HG03066 (cell line): Measurements from ENCODE around the gene DNASE1.

Experiments used
- ATAC-seq: cut with Tn5 transposase; IDR thresholded peaks from one replicate; pipeline ENCODE4 v1.9.1; 2021; ENCODE audit warnings: low read depth; ENCODE audit not compliant: unreplicated experiment

Gene DNASE1

DNA sequence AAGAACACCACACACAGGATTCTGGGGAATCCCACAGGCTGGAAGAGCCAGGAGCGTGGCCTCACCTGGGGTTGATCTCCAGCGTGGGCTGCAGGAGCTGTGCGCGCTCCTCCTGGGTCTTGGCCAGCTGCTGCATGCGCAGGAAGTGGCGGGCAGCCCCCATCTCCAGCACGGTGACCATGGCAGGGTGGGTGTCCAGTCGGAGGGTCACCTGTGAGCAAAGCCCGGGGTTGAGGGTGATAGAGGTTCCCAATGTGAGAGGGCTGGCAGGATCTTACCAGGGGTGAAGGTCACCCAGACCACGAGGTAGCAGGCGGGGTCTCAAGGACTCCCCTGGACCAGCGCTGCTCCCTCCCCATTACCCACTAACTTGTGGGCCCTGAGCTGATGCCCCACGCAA lies 7.4 kb downstream of the DNASE1 start:
- no peak for ATAC-seq

DNA sequence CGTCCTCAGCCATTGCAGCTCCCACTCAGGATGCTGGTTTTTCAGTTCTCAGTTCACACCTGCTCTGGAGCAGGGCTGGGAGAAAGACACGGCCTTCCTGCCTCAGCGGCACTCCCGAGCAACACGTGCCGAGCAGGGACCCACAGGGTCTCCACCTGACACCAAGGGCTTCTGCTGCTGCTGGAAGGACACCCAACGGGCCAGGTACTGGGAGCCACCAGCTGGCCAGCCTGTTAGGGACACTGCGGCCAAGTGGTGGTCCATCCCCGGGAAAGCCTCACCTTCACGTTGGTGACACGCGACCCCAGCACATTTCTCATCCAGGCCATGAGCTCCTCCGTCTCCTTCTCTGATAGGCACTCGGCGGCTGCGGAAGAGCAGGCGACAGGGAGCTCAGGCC lies 8.1 kb downstream of the DNASE1 start:
- no peak for ATAC-seq

DNA sequence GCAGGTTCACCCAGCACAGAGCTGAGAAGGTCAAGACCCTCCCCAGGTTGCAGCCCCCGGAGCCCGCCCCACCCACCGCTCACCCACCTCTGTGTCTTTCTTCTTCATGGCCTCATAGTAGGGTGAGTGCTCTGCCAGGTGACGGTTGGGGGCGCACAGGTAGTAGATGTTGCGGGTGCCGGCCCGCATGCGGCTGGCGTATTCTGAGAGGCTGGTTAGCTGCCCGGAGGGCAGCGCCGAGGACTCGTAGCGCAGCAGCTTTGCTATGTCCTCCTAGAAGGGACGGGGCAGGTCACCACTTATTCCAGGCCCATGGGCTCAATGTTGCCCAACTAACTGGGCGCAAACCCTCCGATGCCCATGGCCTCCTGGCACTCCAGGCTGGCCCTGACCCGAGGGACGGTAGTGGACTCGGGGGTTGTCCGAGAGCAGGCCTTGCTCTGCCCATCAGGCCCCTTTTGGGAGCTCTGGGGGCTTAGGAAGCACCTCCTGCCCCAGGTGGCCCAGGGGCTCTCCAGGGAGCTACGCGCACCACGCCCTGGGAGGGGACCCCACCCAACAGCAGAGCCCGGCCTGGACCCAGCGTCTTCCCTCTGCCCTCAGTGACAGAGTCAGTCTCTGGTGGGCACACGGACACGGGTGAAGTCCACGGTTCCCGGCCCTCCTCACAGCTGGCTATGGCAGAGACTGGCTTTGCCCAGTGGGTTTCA lies 9.9 kb downstream of the DNASE1 start:
- ATAC-seq: no peak

DNA sequence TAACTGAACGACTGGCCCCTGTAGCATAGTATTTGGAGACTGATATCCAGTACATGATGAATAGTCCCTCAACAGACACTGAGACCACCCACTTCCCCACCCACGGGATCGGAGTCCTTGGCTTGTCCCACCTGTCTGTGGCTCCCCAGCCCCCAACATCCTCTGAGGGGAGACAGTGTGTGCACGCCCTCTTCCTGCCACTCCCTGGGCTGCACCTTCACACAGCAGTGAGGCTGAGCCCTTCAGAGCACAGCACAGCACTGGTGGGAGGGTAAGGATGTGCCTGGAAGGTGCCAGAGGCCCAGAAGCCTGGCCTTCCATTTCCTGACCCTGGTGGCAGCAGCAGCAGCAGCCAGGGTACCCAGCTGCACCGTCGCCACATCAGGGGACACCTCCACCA lies 11.0 kb downstream of the DNASE1 start:
- ATAC-seq: no peak

DNA sequence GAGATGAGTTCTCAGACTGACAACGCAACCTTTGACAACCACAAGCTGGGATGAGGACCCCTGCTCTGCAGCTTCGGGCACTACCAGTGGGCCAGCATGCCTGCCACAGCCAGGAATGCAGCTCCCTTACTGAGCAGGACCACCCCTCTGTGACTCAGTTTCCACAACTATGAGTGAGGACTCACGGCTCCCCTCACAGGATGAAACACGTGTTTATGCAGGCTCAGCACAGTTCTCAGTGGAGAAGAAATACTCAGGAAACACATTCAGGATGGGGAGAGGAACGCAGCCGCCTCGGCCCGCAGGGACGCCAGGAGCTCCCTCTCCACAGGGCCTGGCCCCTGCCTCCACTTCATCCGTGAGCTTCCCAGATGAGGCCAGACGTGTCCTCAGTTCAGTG lies 14.1 kb downstream of the DNASE1 start:
- no peak for ATAC-seq

DNA sequence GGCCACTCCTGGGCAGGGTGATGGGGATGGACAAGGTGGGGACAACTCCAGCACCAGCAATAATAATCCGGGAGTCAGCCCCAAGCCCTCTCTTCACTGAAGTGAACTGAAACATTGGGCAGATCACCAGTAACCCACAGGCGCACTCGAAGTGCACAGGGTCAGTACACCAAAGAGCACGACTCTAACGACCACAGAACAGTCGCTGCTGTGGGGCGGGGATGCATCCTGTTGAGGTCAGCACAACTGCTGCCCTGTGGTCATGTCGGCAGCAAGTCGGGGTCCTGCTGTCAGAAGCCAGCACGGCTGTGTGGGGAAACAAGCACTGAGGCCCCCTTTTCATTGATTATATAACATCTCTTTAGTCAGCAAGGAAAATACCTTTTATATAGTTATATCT lies 14.6 kb downstream of the DNASE1 start:
- ATAC-seq: no peak

DNA sequence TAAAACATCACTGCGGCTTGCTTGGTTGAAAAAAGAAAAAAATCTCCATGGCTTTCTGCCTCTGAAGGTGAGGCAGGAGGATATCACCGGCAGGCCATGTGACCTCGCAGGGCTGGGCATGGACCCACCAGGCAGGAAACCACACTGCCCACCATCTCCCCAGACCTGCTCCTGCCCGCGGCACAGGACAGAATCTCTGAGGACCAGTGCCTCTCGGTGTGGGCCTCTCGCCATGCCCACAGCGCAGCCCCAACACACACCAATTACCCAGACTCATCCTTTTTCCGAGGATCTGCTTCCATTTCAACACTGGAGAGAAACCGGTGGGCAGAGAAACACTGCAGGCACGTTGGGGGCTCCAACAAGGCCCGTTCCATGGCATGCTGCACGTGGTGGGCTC lies 16.2 kb downstream of the DNASE1 start:
- no peak for ATAC-seq

DNA sequence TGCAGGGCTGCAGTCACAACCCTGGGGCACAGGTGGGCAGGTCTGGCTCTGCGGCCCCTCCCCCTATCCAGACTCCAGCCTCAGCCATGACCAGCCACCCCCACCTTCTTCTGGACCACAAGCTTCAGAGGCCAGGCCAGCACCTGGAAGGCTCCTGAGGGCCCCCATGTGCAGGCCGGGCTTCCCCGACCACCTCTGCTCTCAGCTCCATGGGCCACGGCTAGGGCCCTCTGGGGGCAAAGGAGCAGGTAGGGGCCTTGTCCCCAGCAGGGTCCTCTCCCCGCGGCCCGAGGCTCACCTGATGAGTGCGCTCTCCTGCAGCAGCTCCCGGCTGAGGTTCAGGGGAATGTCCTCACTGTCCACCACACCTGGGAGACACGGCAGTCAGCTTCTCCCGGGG lies 16.9 kb downstream of the DNASE1 start:
- ATAC-seq: no peak

DNA sequence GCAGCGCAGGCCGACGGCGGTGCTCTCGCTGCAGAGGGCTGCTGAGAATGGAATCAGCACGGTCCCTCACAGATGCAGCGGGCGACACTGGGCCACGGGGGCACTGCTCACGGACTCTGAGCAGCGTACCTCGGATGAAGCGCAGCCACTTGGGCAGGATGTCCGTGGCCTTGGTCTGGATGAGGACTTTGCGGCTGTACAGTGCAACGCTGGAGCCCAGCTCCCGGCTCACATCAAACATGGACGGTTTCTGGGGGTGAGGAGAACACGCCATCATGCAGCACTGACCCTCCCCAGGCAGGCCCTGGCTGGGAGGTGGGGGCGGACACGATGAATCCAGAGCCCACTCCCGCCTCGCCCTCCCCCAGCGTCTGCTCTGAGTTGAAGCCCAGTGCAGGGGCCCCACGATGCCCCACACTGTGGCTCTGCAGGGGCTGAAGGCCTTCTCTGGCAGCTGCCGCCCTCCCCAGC lies 18.1 kb downstream of the DNASE1 start:
- ATAC-seq: no peak

DNA sequence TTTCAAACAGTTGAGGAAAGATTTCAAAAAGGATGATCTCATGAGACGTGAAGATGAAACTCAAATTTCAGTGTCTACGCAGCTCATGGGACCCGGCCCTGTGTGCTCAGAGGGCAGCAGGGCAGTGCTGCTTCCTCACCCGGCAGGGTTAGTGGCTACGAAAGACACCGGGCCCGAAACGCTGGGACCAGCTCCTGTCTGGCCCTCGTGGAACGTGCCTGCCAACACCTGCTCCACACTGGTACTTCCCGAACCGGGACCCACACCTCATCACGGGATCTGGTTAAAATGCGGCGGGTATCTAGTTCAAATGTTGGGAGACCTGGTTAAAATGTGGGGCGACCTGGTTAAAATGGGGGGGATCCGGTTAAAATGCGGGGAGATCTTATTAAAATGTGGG lies 18.7 kb downstream of the DNASE1 start:
- no peak for ATAC-seq

DNA sequence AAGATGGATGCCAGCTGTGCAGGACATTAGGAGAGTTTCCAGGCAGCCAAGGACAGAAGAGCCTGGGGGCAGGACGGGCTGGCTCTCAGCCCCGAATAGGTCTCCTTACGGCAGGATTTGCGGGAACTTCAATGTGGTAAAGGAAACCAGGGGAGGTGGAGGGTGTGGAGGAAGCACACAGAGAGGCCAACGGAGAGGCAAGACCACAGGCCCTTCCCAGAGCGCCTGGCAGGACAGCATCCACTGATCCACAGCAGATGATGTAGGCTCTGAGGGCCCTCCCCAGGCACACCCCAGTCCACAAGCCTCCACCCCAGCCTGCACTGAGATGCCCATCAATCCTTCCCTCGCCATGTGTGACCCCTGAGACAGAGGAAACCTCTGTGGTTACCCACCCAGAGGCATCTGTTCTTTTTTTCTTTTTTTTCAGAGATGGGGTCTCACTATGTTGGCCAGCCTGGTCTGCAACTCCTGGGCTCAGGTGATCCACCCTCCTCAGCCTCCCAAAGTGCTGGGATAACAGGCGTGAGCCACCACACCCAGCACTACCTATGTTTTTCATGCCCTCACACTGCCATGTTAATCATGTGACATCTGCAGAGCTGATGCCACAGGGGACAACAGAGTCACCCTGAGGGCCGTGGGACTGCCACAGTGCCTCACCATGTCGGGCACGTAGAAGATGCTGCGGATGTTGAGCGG lies 19.3 kb downstream of the DNASE1 start:
- ATAC-seq: no peak

DNA sequence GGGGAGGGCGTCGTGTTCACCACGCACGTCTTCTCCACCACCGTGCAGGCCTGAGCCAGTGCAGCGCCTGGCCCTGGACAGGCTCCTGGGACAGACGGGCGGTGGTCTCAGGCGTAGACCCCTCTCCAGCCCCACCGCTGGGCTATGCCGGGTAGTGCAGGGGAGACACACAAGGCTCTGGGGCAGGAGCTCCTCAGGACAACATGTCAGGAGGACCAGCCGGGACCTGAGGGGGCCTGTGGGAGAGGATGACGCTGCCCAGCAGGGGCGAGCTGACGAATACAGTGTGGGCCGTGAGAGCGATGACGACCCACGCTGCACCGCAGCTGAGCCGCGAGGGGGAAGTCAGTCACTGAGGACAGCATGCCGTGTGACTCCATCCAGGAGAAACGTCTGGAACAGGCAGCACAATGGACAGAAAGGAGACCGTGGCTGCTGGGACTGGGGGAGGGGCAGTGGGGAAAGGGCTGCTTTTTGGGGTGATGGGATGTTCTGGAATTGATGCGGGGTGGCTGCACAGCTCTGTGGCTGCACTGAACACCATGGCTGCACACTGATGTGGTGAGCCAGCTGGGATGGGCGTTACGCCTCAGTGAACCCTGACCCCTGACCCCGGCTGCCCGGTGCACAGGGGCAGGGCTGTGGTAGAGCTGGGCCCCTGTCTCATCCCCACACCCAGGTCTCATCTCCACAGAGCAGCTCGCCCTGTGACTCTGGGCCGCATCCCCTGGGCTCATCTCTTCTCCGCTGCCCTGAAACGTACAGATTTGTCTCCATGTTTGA lies 20.2 kb downstream of the DNASE1 start:
- ATAC-seq: no peak

DNA sequence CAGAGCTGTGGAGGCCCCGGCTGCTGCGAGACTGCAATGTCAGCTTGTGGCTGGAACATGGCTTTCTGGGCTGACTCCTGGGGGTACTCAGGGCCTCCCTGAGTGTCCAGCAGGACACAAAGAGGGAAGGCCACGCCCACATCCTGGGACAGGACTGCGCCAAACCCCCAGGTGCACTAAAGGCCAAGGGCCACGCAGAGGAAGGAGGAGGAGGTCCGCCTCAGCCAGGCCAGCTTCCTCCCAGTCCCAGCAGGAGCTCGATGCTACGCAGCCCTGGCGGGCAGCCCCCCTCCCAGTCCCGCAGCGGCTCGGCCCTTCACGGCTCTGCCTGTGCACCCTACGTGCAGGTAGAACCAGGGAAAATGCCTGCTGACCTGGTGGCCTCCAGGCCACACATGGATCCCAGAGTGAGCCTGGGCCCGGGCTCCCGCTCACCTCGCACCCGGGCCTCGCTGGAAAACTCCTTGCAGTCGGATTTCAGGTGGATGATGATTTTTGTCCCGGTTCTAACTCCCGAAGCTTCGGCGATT lies 21.2 kb downstream of the DNASE1 start:
- no peak for ATAC-seq

DNA sequence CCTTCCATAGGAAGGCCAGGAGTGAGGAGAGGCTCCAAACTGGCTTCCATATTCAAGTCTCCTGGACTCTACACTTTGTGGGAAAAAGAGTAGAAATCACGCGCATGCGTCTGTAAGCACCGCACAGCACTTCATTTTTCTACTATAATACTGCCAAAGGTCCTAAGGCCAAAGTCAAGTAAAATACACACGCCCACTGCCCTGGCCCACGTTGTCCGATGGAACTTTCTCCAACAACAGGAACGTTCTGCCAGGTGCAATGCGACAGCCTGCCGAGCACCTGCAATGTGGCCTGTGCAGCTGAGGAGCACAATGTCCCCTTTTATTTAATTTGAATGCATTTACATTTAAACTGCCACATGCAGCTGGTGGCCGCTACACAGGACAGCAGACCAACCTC lies 23.5 kb downstream of the DNASE1 start:
- no peak for ATAC-seq

DNA sequence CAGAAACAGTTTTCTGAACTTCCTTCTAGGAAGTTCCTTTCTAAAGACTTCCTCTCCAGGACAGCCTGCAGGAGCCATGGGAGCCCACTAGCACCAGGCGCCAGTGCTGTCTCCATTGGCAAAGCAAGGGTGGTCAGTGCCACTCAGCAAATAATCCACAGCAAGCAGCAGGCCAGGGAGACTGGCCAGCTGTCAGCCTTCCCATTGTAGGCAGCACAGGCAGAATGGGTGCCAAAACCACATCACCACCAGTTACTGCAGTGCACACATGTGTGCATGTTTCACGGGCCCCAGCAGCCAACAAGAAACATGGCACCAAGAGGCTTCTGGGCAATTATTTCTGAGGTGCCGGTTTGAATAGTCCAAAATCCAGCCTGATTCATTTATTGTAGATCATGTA lies 26.7 kb downstream of the DNASE1 start:
- ATAC-seq: no peak

DNA sequence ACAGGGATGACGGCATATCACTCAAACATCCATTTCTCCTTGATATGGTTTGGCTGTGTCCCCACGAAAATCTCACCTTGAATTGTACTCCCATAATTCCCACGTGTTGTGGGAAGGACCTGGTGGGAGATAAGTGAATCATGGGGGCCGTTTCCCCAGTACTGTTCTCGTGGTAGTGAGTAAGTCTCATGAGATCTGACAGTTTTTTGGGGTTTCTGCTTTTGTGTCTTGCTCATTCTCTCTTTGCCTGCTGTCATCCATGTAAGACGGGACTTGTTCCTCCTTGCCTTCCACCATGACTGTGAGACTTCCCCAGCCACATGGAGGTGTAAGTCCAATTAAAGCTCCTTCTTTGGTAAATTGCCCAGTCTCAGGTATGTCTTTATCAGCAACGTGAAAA lies 32.5 kb downstream of the DNASE1 start:
- no peak for ATAC-seq

DNA sequence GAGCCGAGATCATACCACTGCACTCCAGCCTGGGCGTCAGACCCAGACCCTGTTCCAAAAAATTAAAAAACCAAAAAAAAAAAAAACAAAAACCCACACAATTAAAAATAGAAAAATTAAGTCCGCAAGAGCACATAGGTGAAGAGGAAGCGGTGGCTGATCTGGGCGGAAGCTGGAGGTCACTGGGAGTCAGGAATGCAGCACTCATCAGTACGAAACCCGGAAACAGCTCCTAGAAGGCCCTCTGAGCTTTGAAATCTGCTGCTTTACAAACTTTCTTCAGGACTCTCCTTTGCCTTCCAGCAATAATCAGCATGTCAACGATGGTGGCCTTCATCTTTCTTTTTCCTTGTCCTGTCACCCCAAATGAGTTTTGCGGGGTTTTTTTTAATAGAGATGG lies 33.3 kb downstream of the DNASE1 start:
- no peak for ATAC-seq

DNA sequence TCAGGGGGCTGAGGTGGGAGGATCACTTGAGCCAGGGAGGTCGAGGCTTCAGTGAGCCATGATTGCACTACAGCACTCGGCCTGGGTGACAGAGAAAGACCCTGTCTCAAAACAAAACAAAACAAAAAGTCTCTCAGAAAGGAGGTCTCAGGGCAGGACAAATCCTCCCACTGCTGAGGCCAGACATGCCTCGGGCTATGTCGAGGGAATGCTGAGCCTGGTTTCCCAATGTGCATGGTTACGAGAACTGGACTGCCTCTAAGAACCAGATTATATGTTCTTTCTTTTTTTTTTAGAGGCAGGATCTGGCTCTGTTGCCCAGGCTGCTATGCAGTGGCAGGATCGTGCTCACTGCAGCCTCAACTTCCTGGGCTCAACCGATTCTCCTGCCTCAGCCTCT lies 35.2 kb downstream of the DNASE1 start:
- ATAC-seq: no peak

DNA sequence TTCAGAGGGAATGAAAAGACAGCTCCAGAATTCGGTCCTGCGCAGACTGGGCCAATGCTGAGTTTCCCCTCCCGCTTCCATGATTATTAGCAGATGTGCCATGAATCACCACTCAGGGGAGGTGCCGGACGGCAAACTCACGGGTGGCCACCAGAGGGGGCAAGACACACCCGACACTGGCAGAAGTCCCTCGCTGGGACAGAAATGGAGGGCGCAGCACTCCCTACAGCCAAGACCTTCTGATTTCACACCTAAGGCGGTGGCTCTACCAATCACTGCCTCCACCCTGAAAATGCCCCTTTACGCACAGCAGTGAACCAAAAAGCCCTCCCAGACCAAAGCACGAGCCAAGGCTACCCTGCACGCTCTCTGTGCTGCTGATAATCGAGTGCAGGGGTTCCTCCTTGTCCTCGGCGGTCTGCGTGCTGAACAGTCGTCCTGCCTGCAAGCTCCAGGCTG lies 36.0 kb downstream of the DNASE1 start:
- no peak for ATAC-seq

DNA sequence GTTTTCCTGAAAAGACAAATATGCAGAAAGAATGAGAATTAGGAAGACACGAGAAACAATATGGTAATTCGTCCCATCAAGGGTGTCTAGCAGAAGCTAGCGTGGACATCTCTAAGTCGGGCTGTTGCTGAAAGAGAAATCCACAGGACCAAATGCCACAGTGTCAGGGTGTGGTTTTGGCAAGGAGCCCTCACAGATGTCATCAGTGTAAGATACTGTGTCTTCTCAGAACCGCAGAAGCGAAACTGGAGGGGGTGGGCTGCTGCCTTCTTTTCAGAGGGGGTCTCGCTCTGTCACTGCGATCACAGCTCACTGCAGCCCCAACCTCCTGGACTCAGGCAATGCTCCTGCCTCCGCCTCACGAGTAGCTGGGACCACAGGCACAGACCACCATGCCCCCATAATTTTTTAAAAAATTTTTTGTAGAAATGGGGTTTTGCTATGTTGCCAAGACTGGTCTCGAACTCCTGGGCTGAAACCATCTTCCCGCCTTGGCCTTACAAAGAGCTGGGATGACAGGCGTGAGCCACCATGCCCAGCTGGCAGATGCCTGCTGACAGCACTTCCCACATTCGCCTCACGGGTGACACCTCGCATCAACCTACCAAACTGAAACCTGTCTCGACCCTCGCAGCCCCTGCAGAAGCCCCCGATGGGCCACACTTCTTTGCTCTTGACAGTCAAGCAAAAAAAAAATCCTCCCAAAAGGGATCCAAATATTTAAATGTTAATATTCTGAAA lies 36.7 kb downstream of the DNASE1 start:
- no peak for ATAC-seq

DNA sequence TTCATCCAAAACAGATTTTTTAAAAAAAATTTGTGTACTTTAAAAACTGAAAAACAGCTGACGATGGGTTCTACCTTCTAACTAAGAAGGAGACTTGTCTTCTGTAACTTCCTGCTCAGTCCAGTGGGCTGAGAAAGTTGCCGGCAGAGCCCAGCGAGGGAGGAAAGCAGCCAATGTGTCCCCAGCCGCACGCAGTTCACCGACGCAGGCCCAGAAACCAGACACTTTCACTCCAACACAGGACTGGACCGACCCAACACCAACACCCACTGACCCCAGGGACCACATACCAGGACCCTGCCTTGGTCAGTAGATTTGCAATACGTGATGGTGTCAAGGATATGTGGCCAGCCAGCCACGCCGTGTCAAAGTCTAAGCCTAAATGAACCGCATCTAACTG lies 37.3 kb downstream of the DNASE1 start:
- ATAC-seq: no peak
